Measurements from ENCODE around the gene TTC23L.
"Not testable (repeated sequence)": the region's sequence is repeated elsewhere in the genome, so short reads cannot be mapped to it uniquely, and the experiment has no call there.

Gene TTC23L

DNA sequence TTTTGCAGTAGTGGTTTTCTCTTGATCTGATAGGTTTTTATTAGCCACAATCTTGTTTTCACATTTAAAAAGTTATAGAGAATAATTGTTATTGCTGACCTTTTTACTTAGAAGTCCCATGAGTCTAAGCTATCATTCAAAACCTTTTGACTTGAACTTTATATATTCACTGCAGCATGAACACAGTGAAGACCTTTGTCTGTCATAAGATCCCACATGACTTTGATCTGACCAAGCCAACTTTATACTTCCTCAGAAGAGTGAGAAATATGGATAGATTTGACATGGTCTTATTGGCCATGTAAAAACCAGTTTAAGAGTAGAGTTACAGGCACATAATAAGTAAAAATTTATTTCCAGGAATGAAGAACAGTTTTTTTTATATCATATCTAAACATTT, 42.3 kb downstream of the TTC23L start:
- DNase-seq = no peak

DNA sequence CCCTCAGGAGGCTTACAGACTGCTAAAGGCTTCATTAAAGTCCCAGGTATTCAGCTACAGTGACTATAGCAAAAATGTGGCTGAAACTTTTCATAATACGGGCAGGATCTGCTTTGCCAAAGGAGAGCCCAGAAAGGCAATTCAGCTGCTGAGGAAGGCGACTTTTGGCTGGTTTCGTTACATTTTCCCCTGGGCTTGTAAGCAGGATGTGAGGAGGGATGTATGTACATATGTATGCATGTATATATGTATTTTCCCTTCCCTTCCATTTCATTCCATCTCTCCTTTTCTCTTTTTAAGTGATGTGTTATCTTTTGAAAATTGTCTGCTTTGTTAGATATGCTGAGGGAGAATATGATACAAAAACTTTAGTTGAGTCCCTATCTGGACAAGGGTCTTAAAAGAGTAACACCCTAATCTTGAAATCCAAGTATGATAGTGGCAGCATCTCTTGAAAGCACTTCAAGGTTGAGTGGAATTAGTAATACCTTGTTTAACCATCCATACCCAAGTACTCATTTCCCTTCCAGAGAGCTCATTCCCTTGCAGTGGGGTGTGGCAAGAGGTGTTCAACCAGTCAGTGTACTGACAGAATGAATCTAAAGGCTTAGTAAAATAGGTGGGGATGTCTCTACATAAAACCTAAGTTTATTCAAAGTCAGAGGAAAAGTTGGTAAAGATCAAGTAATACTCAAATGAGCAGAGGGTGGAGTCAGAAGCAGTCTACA, 47.6 kb downstream of the TTC23L start:
- DNase-seq = no peak

DNA sequence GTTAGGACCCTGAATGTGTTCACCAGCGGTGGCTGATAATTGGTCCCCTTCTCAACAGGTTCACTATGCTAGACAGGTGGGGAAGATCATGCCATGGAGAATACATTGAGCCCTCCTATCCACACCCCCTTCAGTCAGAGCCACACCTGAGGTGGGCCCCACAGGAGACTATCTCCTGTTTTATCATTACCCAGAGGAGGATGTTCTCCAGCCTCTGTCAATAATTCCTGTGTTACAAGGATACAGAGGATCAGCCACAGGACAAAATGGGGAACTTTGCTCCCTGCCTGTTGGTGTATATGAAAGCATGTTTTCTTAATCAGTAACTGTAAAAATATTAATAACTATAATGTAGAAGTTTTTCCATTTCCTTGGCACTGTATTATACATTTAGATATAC, 50.4 kb downstream of the TTC23L start:
- DNase-seq = no peak

DNA sequence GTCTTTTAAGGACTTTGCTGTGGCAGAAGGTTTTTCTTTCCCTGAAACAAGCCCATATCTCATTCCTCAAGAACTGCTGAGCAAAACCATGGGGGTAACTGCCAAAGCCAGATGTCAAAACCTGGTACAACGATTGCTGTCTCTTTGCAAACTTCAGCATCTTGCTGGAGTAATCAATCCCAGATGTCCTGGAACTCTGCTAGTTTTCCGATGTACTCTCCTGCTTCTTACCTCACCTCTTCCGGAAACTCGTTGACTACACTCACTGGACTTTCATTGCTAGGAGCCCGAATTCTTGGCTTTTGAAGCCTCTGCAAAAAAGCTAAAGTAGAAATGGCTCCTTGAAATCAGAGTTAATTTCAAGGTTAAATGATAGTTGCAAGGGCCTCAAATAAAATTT, 53.0 kb downstream of the TTC23L start:
- DNase-seq = no peak

DNA sequence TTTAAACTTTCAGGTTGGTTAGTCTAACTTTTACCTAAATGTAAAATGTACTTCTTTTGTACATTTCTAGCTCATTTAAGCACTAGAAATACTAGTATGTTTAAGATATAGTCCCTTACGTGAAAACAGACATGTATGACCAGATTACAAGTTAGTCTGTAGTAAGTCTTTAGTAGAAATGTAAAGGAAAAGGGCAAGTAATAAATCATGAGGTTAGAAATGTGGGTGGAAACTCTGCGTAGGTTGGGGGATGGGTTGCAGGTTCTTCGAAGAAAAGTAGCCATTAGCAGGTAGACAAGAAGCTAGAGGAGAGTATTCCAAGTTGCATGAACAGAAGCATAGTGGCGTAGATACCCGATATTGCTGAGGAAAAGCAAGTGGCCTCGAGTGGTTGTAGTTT, 53.5 kb downstream of the TTC23L start:
- DNase-seq = no peak

DNA sequence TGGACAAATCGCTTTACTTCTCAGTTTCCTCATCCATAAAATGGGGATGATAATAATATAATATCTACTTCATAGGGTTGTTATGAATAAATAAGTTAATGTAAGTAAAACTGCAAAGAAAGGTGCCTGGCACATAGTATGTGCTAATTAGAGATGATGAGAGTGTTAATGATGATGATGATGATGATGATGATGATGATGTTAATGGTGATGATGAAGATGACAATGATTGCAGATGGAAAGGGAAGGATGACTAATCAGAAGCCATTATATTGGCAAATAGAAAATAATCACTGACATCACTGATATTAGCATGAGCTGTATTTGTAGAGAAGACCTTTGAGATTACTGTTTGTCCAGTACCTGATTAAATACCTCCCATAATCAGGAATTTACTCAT, 55.8 kb downstream of the TTC23L start:
- no peak for DNase-seq

DNA sequence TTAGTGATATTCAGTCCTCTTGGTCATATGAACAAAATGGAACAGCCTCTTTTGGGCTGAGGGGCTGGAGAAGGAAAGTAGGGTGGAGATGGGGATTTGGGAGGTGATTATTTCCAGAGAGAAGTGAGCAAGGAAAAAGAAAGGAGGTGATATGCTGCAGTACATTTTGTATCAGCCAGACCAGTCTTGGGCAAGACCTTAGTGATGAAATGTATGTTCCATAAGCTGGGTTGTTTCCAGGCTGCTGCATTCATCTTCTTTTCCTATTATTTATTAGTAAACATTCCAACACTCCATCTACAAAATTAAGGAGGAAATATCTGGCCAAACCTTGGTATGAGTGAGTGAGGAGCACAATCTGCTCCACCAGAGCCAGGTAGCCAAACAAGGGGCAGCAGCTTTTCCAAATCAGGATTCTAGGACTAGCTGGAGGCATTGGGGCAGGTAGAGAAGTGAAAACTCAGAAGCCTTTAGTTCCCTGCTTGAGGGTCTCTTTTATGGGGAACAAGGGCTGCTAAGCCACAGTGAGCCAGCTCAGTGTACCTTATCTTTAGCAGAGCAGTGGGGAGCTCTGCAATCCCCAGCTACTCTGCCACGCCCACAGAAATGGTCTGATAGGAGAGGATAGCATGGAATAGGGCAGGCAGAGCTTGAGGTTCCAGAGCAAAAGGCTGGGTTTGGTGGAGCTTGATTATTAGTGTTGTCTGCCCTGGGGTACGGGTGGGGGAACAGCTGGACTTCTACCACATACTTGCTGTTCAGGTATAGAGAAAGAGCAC, 56.9 kb downstream of the TTC23L start:
- DNase-seq = no peak

DNA sequence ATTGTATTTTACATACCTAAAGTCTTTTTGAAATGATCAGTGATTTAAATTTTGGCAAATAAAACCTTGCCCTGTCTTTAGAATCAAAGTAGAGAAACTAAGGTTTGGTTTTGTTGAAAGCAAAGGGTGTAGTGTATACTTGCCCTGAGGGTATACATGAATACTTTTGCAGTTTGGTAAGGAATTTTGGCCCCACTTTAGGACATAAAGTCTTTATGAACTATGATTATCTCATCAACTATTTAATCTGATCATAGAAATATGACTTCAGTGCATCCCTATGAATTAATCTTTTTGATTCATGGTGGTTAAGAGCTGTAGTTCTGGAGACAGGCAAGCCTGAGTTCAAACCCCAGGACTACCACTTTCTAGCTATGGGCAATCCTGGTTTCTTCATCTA, 58.7 kb downstream of the TTC23L start:
- DNase-seq = no peak

DNA sequence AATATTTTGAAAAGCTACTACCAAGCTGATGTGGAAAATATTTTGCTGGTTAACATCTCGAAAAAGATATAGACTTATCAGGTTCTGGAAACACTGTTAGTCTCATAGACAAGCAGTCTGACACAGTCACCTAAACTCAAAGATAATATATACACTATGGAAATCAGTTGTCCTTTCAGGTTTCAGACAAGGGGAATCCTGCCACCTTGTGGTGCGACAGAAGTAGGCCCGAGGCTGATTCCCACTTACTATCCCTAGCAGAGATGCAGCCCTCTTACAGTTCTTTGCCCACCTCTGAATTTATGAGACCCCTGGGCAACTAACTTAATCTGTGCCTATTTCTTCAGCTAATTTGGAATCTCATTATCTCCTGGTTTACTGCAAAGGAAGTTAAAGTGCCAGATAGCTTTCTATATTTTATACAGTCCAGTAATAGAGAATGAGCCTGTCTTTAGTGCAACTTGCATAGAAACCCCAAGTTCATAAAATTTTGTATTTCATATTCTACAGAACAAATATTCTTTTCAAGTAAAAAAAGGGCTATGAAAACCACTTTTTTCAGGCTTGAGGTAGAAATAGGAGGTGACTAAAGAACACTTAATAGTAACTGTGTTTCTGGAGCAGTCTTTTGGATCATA, 59.4 kb downstream of the TTC23L start:
- DNase-seq = peak; percentile 21

DNA sequence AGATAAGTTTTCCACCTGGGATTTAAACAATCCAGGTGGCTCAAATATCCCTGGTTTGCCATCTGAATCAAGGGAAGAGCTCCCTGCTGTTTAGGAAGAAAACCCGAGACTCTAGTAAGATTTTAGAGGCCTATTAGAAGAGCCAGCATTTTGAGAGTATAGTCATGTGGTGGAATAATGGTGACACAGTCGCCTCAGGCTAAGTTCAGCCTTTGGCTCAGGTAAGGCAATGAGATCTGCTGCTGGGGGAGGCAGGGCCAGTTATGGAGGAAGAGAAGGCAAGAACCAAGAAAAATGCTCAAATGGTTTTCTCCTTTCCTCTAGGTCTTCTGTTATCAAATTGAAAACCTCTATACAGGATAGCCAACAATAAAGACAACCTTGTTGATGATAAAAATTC, 60.1 kb downstream of the TTC23L start:
- no peak for DNase-seq

DNA sequence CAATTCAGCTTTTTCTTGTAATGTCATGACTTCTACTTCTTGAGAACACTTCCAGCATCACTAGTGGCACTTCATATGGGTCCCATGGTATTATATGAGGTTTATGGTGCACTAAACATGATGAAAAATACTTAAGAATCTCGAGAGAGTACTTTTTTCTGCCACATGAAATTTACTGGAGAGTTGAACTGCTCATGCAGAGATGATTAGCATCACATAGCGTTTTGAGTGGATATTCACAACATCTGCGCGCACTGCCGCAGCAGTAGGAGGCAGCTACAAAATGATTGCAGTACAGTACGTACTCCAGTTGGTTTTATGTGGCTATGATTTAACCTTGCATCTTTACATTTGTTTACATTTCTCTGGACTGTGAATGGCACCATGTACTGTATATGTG, 61.7 kb downstream of the TTC23L start:
- peak; percentile 37 for DNase-seq

DNA sequence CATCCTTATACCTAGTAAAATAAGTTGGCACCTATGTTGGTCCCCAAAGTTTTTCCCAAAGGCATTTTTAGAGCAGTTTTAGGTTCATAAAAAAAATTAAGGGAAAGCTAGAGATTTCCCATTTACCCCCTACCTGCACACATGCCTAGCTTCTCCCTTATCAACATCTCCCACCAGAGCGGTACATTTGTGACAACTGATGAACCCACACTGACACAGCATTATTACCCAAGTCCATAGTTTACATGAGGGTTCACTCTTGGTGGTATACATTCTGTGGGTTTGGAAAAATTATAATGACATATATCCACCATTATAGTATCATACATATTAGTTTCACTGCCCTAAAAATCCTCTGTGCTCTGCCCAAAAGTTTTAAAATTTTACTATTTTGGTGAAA, 64.3 kb downstream of the TTC23L start:
- no peak for DNase-seq

DNA sequence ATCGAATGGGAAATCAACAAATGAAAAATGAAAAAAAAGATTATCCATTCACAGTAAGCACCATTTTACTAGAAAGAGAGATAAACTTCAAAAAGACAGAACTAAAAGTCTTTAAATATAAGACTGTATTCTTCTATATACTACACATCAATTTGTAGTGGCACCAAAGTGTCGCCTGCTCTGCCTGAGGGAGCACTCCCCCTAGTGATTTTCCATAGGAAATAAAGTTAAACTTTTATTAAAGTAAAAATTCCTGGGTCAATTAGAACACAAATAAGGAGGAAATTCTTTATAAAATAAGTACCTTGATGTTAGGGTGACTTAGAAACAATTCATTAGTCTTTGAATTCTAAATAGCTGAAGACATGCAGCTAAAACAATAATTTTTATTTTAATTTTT, 66.6 kb downstream of the TTC23L start:
- DNase-seq = no peak

DNA sequence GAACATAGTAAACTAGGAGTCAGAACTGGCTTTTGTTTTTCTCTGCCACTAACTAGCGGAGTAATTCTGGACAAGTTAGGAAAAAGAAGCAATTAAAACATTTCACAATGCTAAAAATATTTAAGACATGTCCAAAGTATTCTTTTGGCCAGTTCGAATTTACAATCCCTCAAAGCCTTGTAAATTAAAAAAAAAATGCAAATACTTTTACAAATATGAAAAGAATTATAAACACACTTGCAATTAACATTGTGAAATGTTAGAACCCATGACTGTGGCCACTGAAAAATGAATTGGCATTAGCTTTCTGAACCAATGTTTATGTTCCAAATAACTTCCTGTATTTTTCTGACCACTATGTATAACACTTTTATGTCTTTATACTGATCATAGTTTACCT, 74.1 kb downstream of the TTC23L start:
- DNase-seq = no peak

DNA sequence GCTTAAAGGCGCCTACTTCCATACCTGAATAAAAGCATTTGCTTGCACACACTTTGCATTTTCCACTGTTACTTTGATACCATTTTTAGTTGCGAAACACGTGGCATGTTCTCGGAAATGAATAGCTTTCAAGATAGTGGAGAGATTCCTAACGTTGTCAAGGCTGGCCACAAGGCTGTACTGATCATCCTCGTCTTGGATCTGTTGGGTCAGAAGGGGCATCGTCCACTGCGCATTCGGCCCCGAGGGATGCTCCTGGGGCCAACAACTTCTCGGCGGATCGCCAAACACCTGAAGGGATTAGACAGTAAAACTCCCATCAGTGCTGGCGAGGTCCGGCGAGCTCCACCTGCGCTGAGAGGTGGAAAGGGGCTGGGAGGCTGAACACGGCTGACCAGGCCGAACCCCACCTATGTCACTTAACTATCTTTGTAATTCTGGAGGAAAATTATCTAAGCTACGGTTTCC, 75.7 kb downstream of the TTC23L start:
- DNase-seq = no peak

DNA sequence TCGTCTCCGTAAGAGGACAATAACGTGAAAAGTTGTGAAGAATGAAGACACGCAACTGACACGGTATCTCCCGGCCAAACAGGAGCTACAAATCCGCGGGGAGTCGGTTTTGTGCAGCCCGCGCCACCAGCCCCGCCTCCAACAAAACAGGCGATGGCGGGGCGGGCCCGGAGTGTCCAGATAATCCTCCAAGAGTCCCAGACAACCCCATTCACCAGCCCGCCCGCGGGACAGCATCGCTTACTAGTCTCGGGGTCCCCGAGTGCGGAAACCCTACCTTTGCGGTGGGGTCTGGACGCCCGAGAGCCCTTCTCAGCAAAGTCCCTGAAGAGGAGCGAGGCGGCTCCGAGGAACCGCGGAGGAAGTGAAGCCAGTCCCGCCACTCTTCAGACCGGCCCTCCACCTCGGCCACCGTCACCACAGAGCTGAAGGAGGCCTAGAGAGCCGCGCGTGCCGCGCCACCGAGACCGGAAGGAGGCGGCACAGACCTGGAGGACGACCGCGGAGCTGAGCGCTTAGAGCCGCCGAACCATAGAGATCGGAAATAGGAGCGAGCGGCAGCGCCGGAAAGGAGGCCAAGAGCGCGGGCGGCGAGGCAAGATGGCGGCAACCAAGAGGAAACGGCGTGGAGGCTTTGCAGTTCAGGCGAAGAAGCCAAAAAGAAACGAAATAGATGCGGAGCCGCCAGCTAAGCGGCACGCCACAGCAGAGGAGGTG, 76.3 kb downstream of the TTC23L start, which contains the start of the genes BRIX1 and RAD1:
BRIX1 (plus strand) TSS at position 573 of the 717 bp plus-strand sequence; CDS start at position 601, 28 bp downstream.
RAD1 (minus strand) TSS at position 366 of the 717 bp plus-strand sequence. CDS start 612 bp downstream, outside the sequence.
- peak; percentile 94 for DNase-seq

DNA sequence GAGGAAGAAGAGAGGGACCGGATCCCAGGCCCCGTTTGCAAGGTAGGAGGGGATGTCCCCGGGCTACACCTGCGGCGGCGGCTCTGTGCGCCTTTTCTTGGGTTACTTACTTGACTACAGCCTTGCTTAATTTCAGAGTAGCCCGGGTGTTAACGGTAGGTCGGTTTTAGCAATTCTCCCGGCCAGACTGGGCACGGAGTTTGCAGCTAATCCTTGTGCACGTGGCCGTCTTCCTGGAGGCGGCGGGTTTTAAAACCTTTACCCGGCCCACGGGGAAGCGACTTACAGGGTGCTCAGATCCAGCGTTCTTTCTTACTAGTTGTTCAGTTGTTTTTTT, 76.9 kb downstream of the TTC23L start:
- DNase-seq = no peak

DNA sequence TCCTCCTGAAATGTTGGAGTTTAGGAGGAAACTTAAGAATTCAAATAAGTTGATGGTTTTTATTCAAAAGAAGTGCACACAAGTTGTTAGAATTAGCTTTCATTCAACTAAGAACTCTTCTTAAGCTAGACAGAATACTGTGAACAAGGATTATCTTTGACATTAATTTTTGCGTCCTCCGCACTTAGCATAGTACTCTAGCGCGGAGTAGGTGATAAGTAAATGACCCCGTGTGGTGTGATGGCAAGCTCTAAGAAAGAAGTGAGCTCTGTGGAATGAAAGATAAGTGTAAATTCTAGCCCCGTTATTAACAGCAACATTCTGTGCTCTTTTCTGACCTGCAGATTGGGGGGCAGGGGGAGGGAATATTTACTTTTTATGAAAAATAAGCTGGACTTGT, 77.6 kb downstream of the TTC23L start:
- DNase-seq = no peak

DNA sequence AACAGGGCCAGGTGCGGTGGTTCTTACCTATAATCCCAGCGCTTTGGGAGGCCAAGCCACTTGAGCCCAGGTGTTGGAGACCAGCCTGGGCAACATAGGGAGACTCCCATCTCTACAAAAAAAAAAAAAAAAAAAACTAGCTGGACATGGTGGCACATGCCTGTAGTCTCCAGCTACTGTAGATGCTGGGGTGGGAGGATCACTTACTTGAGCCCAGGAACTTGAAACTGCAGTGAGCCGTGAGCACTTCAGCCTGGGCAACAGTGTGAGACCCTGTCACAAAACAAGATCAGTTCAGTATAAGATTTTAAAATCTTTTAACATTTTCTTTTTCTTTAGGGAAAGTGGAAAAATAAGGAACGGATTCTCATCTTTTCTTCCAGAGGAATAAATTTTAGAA, 79.1 kb downstream of the TTC23L start:
- DNase-seq = no peak

DNA sequence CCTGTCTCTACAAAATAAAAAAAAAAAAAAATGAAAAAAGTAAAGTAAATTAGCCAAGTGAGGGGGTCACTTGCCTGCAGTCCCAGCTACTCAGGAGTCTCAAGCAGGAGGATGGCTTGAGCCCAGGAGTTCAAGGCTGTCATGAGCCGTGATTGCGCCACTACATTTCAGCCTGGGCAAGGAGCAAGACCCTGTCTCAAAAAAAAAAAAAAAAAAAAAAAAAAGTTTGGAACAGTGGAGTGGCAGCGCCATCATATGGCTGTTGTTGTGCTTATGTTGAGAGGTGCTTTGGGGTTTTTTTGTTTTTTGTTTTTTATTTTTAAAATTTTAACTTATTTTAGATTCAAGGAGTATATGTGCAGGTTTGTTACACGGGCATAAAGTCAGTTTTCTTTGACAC, 80.1 kb downstream of the TTC23L start:
- DNase-seq = no peak

DNA sequence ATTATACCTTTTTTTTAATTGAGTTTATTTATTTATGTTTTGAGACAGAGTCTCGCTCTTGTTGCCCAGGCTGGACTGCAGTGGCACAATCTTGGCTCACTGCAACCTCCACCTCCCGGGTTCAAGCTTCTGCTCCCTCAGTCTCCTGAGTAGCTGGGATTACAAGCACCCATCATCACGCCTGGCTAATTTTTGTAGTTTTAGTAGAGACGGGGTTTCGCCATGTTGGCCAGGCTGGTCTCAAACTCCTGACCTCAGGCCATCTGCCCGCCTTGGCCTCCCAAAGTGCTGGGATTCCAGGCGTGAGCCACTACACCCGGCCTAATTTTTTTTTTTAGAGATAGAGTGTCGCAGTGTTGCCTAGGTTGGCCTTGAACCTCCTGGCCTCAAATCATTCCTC, 84.3 kb downstream of the TTC23L start:
- DNase-seq = not testable (repeated sequence)

DNA sequence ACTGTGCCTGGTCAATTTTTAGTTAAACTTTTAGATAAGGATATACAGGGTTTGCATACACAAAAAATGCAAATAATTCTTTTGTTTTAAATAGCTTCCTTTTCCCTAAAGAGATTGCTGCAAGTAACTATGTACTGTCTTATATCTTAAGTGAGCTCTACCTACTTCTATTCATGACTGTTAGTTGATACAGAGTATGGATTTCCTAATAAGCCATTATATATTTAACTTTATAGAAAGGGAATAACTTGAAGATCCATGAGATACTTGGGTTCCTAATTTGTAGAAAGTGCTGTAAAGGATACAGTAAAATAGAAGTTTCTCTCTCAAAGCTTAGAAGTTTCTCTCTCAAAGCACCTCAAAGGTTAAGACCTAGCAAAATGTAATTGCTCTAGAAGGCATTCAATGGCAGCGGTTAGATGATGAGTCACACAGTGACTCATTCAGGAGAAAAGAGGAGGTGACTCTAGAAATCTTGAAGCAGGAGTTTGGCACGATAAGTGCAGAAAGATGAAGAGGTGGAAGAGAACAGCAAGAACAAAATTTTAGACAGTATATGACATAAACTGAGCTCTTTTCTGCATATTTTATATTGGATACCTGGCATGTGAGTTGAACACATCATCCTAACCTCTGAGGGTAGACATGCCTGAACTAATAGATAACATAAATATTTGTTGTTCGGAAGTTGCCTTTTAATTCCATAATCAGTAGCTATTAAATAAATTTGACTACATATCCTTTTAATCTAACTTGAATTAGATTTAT, 84.9 kb downstream of the TTC23L start:
- DNase-seq = no peak

DNA sequence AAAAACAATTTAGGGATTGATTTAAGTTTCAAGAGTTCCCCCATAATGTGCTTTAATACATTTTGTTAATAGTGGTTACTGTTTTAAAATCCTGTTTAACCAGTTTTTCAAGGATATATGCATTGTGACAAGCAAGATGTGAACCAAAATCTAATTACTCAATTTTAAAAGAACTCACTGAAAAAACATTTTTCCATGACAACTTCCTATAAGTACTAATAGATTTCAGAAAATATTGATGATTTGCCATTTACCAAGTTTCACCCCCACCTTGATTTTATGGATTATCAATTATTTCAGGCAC, 85.5 kb downstream of the TTC23L start:
- no peak for DNase-seq
